PC-3 (cell line): ENCODE data around the gene TEKT5. TPM values are rescaled to one million over a fixed set of nuclear protein-coding genes. Genes with fewer than 3 reads are reported as not detected.

Source experiments
- ATAC-seq: fragments of 200-7000 bp; cut with Tn5 transposase; 2 replicates; pipeline ENCODE4 v1.9.1; 2020; ENCODE audit warnings: mild to moderate bottlenecking, moderate library complexity
- BruUV-seq: library from RNA; stranded (reverse); fragments of 400-500 nt; replicated peaks from 2 replicates; lab custom pipeline; 2021; lab: Mats Ljungman, UMichigan
- CTCF ChIA-PET: fragments of 300-600 bp; sonication (Branson Sonifier 250); formaldehyde crosslinking; loops from one replicate; lab custom pipeline; 2022; ENCODE audit warnings: antibody characterized with exemption; lab: Charles Lee
- POLR2A ChIA-PET: fragments of 300-600 bp; sonication (Branson Sonifier 250); formaldehyde crosslinking; loops from one replicate; lab custom pipeline; 2022; ENCODE audit warnings: antibody characterized with exemption; ENCODE audit not compliant: unreplicated experiment; lab: Charles Lee
- DNase-seq: peaks from one replicate; pipeline ENCODE4 v3.0.0-alpha.2; 2015
- H2AFZ ChIP-seq: fragments of 300-600 bp; sonication (generic); 2 replicates; pipeline ENCODE4 v1.6.0; 2016; ENCODE audit warnings: antibody characterized with exemption, low read length
- H3F3A ChIP-seq: fragments of 300-600 bp; sonication (generic); one replicate; pipeline ENCODE4 v1.6.0; 2017; ENCODE audit warnings: antibody characterized with exemption, low read length, control low read depth, mild to moderate bottlenecking; ENCODE audit not compliant: unreplicated experiment
- H3K27ac ChIP-seq: fragments of 300-600 bp; sonication (generic); 2 replicates; pipeline ENCODE4 v1.5.1; 2016; ENCODE audit warnings: mild to moderate bottlenecking, low read length
- H3K27me3 ChIP-seq: fragments of 300-600 bp; sonication (generic); 2 replicates; pipeline ENCODE4 v1.6.1; 2016; ENCODE audit warnings: low read length, mixed read lengths
- H3K36me3 ChIP-seq: fragments of 300-600 bp; sonication (generic); 2 replicates; pipeline ENCODE4 v1.6.1; 2016; ENCODE audit warnings: low read depth, mixed run types, low read length, mixed read lengths
- H3K4me1 ChIP-seq: fragments of 300-600 bp; sonication (generic); 2 replicates; pipeline ENCODE4 v1.5.1; 2016; ENCODE audit warnings: low read length; ENCODE audit not compliant: insufficient read depth
- H3K4me2 ChIP-seq: fragments of 300-600 bp; sonication (generic); 2 replicates; pipeline ENCODE4 v1.6.0; 2016; ENCODE audit warnings: low read length
- H3K4me3 ChIP-seq: fragments of 300-600 bp; sonication (generic); 2 replicates; pipeline ENCODE4 v1.5.1; 2016; ENCODE audit warnings: mild to moderate bottlenecking, low read length, mixed read lengths
- H3K79me2 ChIP-seq: fragments of 300-600 bp; sonication (generic); 2 replicates; pipeline ENCODE4 v1.6.1; 2017; ENCODE audit warnings: low read length, mixed read lengths
- H3K9ac ChIP-seq: fragments of 300-600 bp; sonication (generic); 2 replicates; pipeline ENCODE4 v1.6.0; 2016; ENCODE audit warnings: mild to moderate bottlenecking, low read length
- H3K9me2 ChIP-seq: fragments of 300-600 bp; sonication (generic); replicated peaks from 2 replicates; pipeline ENCODE4 v1.6.1; 2016; ENCODE audit warnings: mixed run types, low read length, mixed read lengths
- H3K9me3 ChIP-seq: fragments of 300-600 bp; sonication (generic); 2 replicates; pipeline ENCODE4 v1.6.1; 2016; ENCODE audit warnings: low read length, mixed read lengths
- H4K20me1 ChIP-seq: fragments of 300-600 bp; sonication (generic); 2 replicates; pipeline ENCODE4 v1.6.1; 2016; ENCODE audit warnings: low read length, mixed read lengths
- EZH2 ChIP-seq: fragments of 300-600 bp; sonication (generic); IDR thresholded peaks from one replicate; pipeline ENCODE4 v1.6.1; 2017; ENCODE audit warnings: antibody characterized with exemption, mild to moderate bottlenecking, low read length; ENCODE audit not compliant: unreplicated experiment
- EZH2phosphoT487 ChIP-seq: fragments of 300-600 bp; sonication (generic); IDR thresholded peaks from 2 replicates; pipeline ENCODE4 v1.6.1; 2018; ENCODE audit warnings: mild to moderate bottlenecking, antibody characterized with exemption, low read length, borderline replicate concordance
- intact Hi-C: fragments of 100-400 bp; cut with micrococcal nuclease; formaldehyde crosslinking; loops from 2 replicates; pipeline ENCODE4 v1.9.0; 2023
- total RNA-seq: library from RNA; depleted of rRNA; stranded (reverse); fragments of >200 nt; gene quantifications from 2 replicates; pipeline ENCODE4 v1.2.3, GENCODE V29; 2014; rRNA removed
- TF ChIP-seq, protein P1 (sequence below): fragments of 300-600 bp; sonication (generic); conservative IDR thresholded peaks from 2 replicates; pipeline ENCODE4 v1.5.1; 2017; ENCODE audit warnings: antibody characterized with exemption, low read depth, mild to moderate bottlenecking, low read length

TEKT5 gene
- total RNA-seq, 1 experiment from 2014 or later, result not detected

DNA sequence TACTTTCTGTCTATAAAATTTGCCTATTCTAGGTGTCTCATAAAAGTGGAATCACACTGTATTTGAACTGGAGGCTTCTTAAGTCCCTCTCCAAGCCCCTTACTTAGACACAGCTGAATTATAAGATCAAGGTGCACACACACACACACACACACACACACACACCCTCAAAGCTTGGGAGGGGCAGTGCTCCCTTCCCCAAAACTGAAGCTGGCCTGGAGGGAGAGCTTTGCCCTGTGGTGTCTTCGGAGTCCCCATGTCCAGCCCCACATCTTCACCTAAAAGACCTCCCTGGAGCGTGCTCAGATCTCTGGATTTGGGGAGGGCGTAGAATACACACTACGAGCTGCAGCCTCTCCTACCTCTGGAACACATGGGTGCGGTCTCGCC is 115.2 kb downstream of the TEKT5 start:
- ChIA-PET POLR2A (no interaction called here), CTCF (no interaction called here)
- Histone ChIP-seq H3K4me2 (peak overlapping the region; percentile 93), H3K4me3 (peak overlapping the region; percentile 89), H4K20me1 (peaks cover 12% of the 10 kb centered on the region; the same call in 1 of the 2 replicates), H3K9ac (peak overlapping the region; percentile 99), H3K9me3 (no peaks in the 10 kb centered on the region), H3K27ac (peak overlapping the region; percentile 84), H3K27me3 (no peaks in the 10 kb centered on the region), H3F3A (no peaks in the 10 kb centered on the region), H3K4me1 (peaks cover 45% of the 10 kb centered on the region), H3K79me2 (peaks cover 57% of the 10 kb centered on the region), H3K36me3 (no peaks in the 10 kb centered on the region), H3K9me2 (no peaks in the 10 kb centered on the region), H2AFZ (peak overlapping the region; percentile 87)
- BruUV-seq, result TSS peak; percentile 46
- intact Hi-C loops, result loop anchor here (5.0 kb wide), 2 partner anchors 67 to 88 kb away; no protein-coding TSS in a partner anchor
- no peak for TF ChIP-seq EZH2phosphoT487
- TF ChIP-seq EZH2, result no peak
- TF ChIP-seq, protein P1, sequence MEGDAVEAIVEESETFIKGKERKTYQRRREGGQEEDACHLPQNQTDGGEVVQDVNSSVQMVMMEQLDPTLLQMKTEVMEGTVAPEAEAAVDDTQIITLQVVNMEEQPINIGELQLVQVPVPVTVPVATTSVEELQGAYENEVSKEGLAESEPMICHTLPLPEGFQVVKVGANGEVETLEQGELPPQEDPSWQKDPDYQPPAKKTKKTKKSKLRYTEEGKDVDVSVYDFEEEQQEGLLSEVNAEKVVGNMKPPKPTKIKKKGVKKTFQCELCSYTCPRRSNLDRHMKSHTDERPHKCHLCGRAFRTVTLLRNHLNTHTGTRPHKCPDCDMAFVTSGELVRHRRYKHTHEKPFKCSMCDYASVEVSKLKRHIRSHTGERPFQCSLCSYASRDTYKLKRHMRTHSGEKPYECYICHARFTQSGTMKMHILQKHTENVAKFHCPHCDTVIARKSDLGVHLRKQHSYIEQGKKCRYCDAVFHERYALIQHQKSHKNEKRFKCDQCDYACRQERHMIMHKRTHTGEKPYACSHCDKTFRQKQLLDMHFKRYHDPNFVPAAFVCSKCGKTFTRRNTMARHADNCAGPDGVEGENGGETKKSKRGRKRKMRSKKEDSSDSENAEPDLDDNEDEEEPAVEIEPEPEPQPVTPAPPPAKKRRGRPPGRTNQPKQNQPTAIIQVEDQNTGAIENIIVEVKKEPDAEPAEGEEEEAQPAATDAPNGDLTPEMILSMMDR, result no peak
- ATAC-seq, result no peak; the same call in 1 of the 2 replicates
- DNase-seq, result no peak

DNA sequence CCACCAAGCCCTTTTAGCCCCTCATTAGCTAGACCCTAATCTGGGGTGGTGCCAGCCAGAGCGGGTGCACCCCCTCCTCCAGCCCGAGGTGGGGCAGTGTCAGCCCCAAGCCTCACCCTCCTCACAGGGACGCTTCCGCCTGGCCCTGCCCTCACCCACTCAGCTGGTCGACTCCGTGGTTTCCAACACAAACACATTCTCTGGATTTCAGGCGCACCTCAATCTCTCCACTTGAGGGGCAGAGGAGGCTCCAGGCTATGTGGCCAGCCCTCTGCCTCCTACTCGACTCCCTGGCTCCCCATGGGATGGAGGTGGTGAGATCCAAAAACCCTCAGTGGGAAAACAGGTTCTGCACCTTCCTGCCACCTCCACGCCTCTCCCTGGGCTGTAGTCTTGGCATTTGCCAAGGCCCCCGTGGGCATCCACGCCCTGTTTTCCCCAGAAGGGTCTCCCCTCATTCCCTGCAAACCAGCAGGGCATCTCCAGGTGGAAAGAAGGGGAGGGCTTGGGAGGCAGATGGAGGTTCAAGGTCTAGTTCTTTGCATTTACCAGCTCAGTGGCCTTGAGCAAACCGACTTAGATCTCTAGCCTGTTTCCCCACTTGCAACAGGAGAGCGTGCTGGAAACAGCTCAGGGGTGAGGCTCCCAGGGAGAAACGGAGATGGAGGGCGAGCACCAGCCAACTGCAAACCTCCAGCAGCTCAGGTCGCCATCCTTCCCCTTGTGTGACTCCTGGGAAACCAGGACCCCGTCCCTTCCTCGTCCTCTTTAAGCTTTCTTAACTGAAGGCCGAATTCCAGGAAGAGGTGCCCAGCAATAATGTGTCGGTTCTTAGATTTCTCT is 116.0 kb downstream of the TEKT5 start:
- Histone ChIP-seq H3K4me2 (peak overlapping the region; percentile 93), H3K36me3 (no peaks in the 10 kb centered on the region), H3K27me3 (no peaks in the 10 kb centered on the region), H3K9me3 (no peaks in the 10 kb centered on the region), H3K9me2 (no peaks in the 10 kb centered on the region), H3K27ac (peak overlapping the region; percentile 84), H3K4me1 (peaks cover 37% of the 10 kb centered on the region), H3F3A (no peaks in the 10 kb centered on the region), H3K9ac (peak overlapping the region; percentile 99), H3K79me2 (peaks cover 66% of the 10 kb centered on the region), H2AFZ (no peak overlapping the region), H3K4me3 (peak overlapping the region; percentile 89), H4K20me1 (peaks cover 12% of the 10 kb centered on the region; the same call in 1 of the 2 replicates)
- BruUV-seq, result no TSS peak
- POLR2A ChIA-PET, result interaction anchor here (0.6 kb wide), 1 partner anchor 58 kb away, joined by 4 read pairs; no protein-coding TSS in a partner anchor
- DNase-seq, result peak; percentile 55
- TF ChIP-seq, protein P1, result peak; percentile 28; the same call in 1 of the 2 replicates
- TF ChIP-seq EZH2phosphoT487, result no peak
- peak; percentile 37 for ATAC-seq
- CTCF ChIA-PET, result no interaction called here
- intact Hi-C loops, result loop anchor here (5.0 kb wide), 2 partner anchors 66 to 89 kb away; no protein-coding TSS in a partner anchor

Other genes starting within 250 kb of the TEKT5 start
- gene EMP2, start 114.3 kb downstream of the TEKT5 start, total RNA-seq, result 33.9 and 38.7 TPM in 2 replicates
- gene NUBP1, start 48.9 kb upstream of the TEKT5 start, total RNA-seq, result 34.3 and 49.3 TPM in 2 replicates
- gene TVP23A, start 123.9 kb upstream of the TEKT5 start, total RNA-seq, result not detected in 2 replicates
- not detected in 2 replicates for gene CIITA, start 182.3 kb upstream of the TEKT5 start, total RNA-seq
- 36.1 and 43.2 TPM in 2 replicates for gene DEXI, start 247.5 kb upstream of the TEKT5 start, total RNA-seq
- gene CLEC16A, start 249.6 kb upstream of the TEKT5 start, total RNA-seq, result 9.5 and 14.6 TPM in 2 replicates